ENCODE data around the gene TBC1D17. TPM values are rescaled to one million over a fixed set of nuclear protein-coding genes. Genes with fewer than 3 reads are reported as not detected.
A peak's percentile ranks its signal among the peaks of the same experiment; 100 is the strongest.

TBC1D17 gene
- polyA plus RNA-seq, 2 of the 4 experiments (the other 2 are of a cell fraction): 12.3 to 41.5 TPM

- TF ChIP-seq NPAS2 (CRISPR knock-in tag; IDR thresholded peaks at IDR 0.05; ENCODE audit: borderline replicate concordance): no peak
- no peak for TF ChIP-seq ESRRA (IDR thresholded peaks at IDR 0.05; ENCODE audit: borderline replicate concordance, low read length)
- no peak for TF ChIP-seq RAD21 (conservative IDR thresholded peaks at IDR 0.05 in 1 of 2, IDR thresholded peaks at IDR 0.05 in 1 of 2)
- no peak for TF ChIP-seq CEBPB (IDR thresholded peaks at IDR 0.05)
- no peak for TF ChIP-seq ZSCAN20 (CRISPR knock-in tag; IDR thresholded peaks at IDR 0.05)
- no peak for TF ChIP-seq RNF2 (IDR thresholded peaks at IDR 0.05; ENCODE audit: borderline replicate concordance, low read depth)
- TF ChIP-seq HMGXB4 (CRISPR knock-in tag; IDR thresholded peaks at IDR 0.05; ENCODE audit: borderline replicate concordance): no peak
- no peak for TF ChIP-seq CHD2 (IDR thresholded peaks at IDR 0.05; ENCODE audit: low read length, partially characterized antibody)
- TF ChIP-seq CBX2 (IDR thresholded peaks at IDR 0.05; ENCODE audit: borderline replicate concordance, low read depth): no peak
- TF ChIP-seq NR3C1 (IDR thresholded peaks at IDR 0.05): no peak
- no peak for TF ChIP-seq SREBF2 (IDR thresholded peaks at IDR 0.05)
- no peak for TF ChIP-seq CTCF (IDR thresholded peaks at IDR 0.05)
- TF ChIP-seq NFE2L2 (conservative IDR thresholded peaks at IDR 0.05; ENCODE audit: low read length): no peak
- TF ChIP-seq TP53 (CRISPR knock-in tag; IDR thresholded peaks at IDR 0.05): no peak; the same call in 1 of the 2 replicates
- TF ChIP-seq CHD4 (IDR thresholded peaks at IDR 0.05; ENCODE audit: borderline replicate concordance): no peak
- TF ChIP-seq E2F6 (IDR thresholded peaks at IDR 0.05; ENCODE audit: borderline replicate concordance, low read depth): peak; percentile 89; the same call in 1 of the 2 replicates
- TF ChIP-seq PBX3 (IDR thresholded peaks at IDR 0.05): peak; percentile 95
- TF ChIP-seq BCL3 (IDR thresholded peaks at IDR 0.05): peak; percentile 77; the same call in 1 of the 3 replicates
These were observed 52.3 kb downstream of the TBC1D17 start (continued) for GRCh38 chr19:49929611-49930482.

- H3K4me1 ChIP-seq: peaks cover 16% of the 10 kb centered on the region
- peak overlapping the region; percentile 82 for H3K4me2 ChIP-seq
- ATAC-seq (no peak), FAIRE-seq (no peak), DNase-seq (ENCODE audit: low read depth in 1 of 2, low spot score in 1 of 2) (peak in 1 of 2 experiments; percentile 50)
- ChIA-PET CTCF (interaction anchor here (1.0 to 1.3 kb wide), 3 partner anchors 8 to 205 kb away, joined by 3 to 6 read pairs (median 5); no protein-coding TSS in a partner anchor), POLR2A (interaction anchor here (0.6 to 2.6 kb wide), 16 partner anchors 12 to 399 kb away, joined by 3 to 30 read pairs (median 6); partner anchors contain the start of genes AKT1S1, AP2A1, FUZ and KCNC3)
- H3K9me3 ChIP-seq: no peaks in the 10 kb centered on the region
- WGBS (ENCODE audit: missing lambda C conversion rate): 70% methylated on average over 13 of the region's 15 CpGs
- peak overlapping the region; percentile 95 to 96; a peak in 5 of 6 replicates for H3K27ac ChIP-seq
- H3K4me3 ChIP-seq: peak overlapping the region; percentile 70
- no peak for TF ChIP-seq BHLHE40 (IDR thresholded peaks at IDR 0.05; ENCODE audit: low read depth, low read length)
- no peak for TF ChIP-seq HEYL (CRISPR knock-in tag; IDR thresholded peaks at IDR 0.05)
- no peak for TF ChIP-seq KDM1A (IDR thresholded peaks at IDR 0.05; ENCODE audit: low read depth)
- no peak for TF ChIP-seq USF2 (IDR thresholded peaks at IDR 0.05)
- TF ChIP-seq CHD4 (IDR thresholded peaks at IDR 0.05; ENCODE audit: borderline replicate concordance): no peak
- no peak for TF ChIP-seq HES2 (IDR thresholded peaks at IDR 0.05)
- no peak for TF ChIP-seq ELK1 (IDR thresholded peaks at IDR 0.05; ENCODE audit: low read depth, low read length)
- no peak for TF ChIP-seq CEBPB (IDR thresholded peaks at IDR 0.05)
- TF ChIP-seq RFX5 (IDR thresholded peaks at IDR 0.05): no peak
These were observed 53.0 kb downstream of the TBC1D17 start for GRCh38 chr19:49930483-49931011.

Measured in A549 (cell line).